Adrenal gland (tissue), 5 donors: ENCODE data around the gene FAHD2A.

Experiments used
- POLR2A ChIP-seq, 2 donors: fragments of 450-650 bp; IDR thresholded peaks; one replicate each; pipeline ENCODE4 v1.6.1; 2017; ENCODE audit warnings: antibody characterized with exemption in 2 of 2, mild to moderate bottlenecking in 2 of 2, moderate library complexity in 1 of 2
- TF ChIP-seq, protein P1 (sequence below), 6 experiments: fragments of 450-650 bp in 4 of 6; fragments of 200-600 bp in 2 of 6; sonication (generic) in 1 of 6; IDR thresholded peaks; 1 replicate in 5 of 6; 2 replicates in 1 of 6; pipeline versions ENCODE4 v1.5.1 to v1.8.0; 2016 to 2021; ENCODE audit warnings: antibody characterized with exemption in 6 of 6, mild to moderate bottlenecking in 2 of 6, moderate library complexity in 1 of 6
- donor health status: DM: no; HTN: no; CAD: no.

DNA sequence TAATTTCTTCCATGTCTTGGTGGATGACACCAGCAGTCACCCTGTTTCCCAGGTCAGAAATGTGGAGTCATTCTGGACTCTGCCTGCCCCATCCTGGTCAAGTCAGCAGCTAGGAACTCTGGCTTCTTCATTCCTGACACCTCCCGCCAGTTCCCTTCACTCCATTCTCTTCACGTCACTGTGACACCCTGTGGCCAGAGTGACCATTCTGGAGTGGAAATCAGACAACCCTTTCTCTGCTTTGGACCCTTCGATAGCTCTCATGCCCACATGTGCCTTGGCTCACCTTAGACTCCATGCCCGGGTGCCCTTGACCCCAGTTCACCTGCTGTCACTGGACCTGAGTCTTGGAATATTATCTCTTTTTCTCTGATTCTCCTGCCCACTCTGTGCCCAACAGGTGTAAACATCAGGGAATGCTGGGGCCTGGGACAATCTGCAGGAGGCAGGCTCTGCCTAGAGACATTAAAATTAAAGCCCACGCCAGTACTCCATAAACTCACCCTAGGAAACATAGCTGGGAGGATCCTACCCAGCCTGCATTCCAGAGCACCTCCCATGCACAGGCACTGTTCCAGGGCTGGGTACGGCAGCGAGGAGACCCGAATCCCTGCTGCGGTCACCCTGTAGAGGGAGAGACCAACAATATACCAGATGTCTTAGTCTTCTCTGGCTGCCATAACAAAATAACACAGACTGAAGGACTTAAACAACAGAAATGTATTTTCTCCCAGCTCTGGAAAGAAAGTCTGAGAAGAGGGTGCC is 41.1 kb upstream of the FAHD2A start:
- TF ChIP-seq, protein P1, sequence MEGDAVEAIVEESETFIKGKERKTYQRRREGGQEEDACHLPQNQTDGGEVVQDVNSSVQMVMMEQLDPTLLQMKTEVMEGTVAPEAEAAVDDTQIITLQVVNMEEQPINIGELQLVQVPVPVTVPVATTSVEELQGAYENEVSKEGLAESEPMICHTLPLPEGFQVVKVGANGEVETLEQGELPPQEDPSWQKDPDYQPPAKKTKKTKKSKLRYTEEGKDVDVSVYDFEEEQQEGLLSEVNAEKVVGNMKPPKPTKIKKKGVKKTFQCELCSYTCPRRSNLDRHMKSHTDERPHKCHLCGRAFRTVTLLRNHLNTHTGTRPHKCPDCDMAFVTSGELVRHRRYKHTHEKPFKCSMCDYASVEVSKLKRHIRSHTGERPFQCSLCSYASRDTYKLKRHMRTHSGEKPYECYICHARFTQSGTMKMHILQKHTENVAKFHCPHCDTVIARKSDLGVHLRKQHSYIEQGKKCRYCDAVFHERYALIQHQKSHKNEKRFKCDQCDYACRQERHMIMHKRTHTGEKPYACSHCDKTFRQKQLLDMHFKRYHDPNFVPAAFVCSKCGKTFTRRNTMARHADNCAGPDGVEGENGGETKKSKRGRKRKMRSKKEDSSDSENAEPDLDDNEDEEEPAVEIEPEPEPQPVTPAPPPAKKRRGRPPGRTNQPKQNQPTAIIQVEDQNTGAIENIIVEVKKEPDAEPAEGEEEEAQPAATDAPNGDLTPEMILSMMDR (IDR thresholded peaks at IDR 0.05): no peak
- TF ChIP-seq POLR2A (IDR thresholded peaks at IDR 0.05): no peak
